Activated T-cell treated with anti-CD3 and anti-CD28 coated beads for 1 hour (primary cell): ENCODE measurements around the gene PRKAR2B.
"Not testable (repeated sequence)": the region's sequence is repeated elsewhere in the genome, so short reads cannot be mapped to it uniquely, and the experiment has no call there.

Experiments
- DNase-seq: peaks from one replicate; pipeline ENCODE4 v3.0.0-alpha.2; 2020; ENCODE audit warnings: low read depth

The PRKAR2B gene

GRCh38 chr7:107078517-107078966, 34.0 kb downstream of the PRKAR2B start:
- no peak for DNase-seq

- DNase-seq, result no peak
Observed at GRCh38 chr7:107079212-107079940, 34.9 kb downstream of the PRKAR2B start.

GRCh38 chr7:107080099-107080505, 35.6 kb downstream of the PRKAR2B start:
- DNase-seq, result no peak

- DNase-seq, result no peak
Observed at GRCh38 chr7:107080533-107080932, 36.0 kb downstream of the PRKAR2B start.

- DNase-seq, result no peak
Observed at GRCh38 chr7:107085180-107085579, 40.7 kb downstream of the PRKAR2B start.

- no peak for DNase-seq
Observed at GRCh38 chr7:107089627-107090026, 45.1 kb downstream of the PRKAR2B start.

- no peak for DNase-seq
Observed at GRCh38 chr7:107090457-107090856, 46.0 kb downstream of the PRKAR2B start.

GRCh38 chr7:107091306-107091705, 46.8 kb downstream of the PRKAR2B start:
- no peak for DNase-seq

GRCh38 chr7:107093671-107094070, 49.2 kb downstream of the PRKAR2B start:
- DNase-seq, result not testable (repeated sequence)

- not testable (repeated sequence) for DNase-seq
Observed at GRCh38 chr7:107099154-107099553, 54.6 kb downstream of the PRKAR2B start.

- DNase-seq, result no peak
Observed at GRCh38 chr7:107100824-107101223, 56.3 kb downstream of the PRKAR2B start.

- DNase-seq, result no peak
Observed at GRCh38 chr7:107103369-107103768, 58.9 kb downstream of the PRKAR2B start.

- no peak for DNase-seq
Observed at GRCh38 chr7:107104801-107105200, 60.3 kb downstream of the PRKAR2B start.

GRCh38 chr7:107105591-107106245, 61.2 kb downstream of the PRKAR2B start:
- DNase-seq, result no peak

- DNase-seq, result no peak
Observed at GRCh38 chr7:107108793-107109371, 64.4 kb downstream of the PRKAR2B start.

GRCh38 chr7:107109955-107110354, 65.5 kb downstream of the PRKAR2B start:
- DNase-seq, result no peak

- DNase-seq, result no peak
Observed at GRCh38 chr7:107111196-107111595, 66.7 kb downstream of the PRKAR2B start.

- no peak for DNase-seq
Observed at GRCh38 chr7:107113866-107114265, 69.4 kb downstream of the PRKAR2B start.

- no peak for DNase-seq
Observed at GRCh38 chr7:107115114-107115513, 70.6 kb downstream of the PRKAR2B start.

GRCh38 chr7:107115762-107116540, 71.4 kb downstream of the PRKAR2B start:
- DNase-seq, result no peak

GRCh38 chr7:107118109-107118900, 73.8 kb downstream of the PRKAR2B start:
- no peak for DNase-seq
